Small intestine (tissue), 7 donors: ENCODE results near the gene PSMD1. TPM values are rescaled to one million over a fixed set of nuclear protein-coding genes. Genes with fewer than 3 reads are reported as not detected.

ENCODE experiments used
- DNase-seq, 2 donors: peaks; one replicate each; pipeline versions ENCODE4 v3.0.0 to v3.0.0-alpha.2; 2013
- FAIRE-seq: peaks from 2 replicates; lab custom pipeline; 2012; peaks lifted over from hg19 to GRCh38; lab: Jason Lieb, UNC
- H3K27ac ChIP-seq, 3 donors: one replicate each; pipeline ENCODE4 v1.5.1; 2013; ENCODE audit warnings: low read length in 2 of 3, mild to moderate bottlenecking in 2 of 3, control low read depth in 1 of 3, inconsistent platforms in 1 of 3, low read depth in 1 of 3, moderate library complexity in 1 of 3
- H3K27me3 ChIP-seq, 3 donors: one replicate each; pipeline ENCODE4 v1.6.1; 2013; ENCODE audit warnings: low read length in 3 of 3, inconsistent platforms in 1 of 3; ENCODE audit not compliant: control insufficient read depth in 3 of 3, insufficient read depth in 3 of 3
- H3K36me3 ChIP-seq, 3 donors: one replicate each; pipeline ENCODE4 v1.6.1; 2013; ENCODE audit warnings: low read length in 3 of 3, inconsistent platforms in 1 of 3, low read depth in 1 of 3, mild to moderate bottlenecking in 1 of 3, moderate library complexity in 1 of 3; ENCODE audit not compliant: control insufficient read depth in 3 of 3, insufficient read depth in 2 of 3
- H3K4me1 ChIP-seq, 3 donors: one replicate each; pipeline ENCODE4 v1.6.1; 2013; ENCODE audit warnings: low read length in 2 of 3, inconsistent platforms in 1 of 3, low read depth in 1 of 3, mild to moderate bottlenecking in 1 of 3, moderate library complexity in 1 of 3; ENCODE audit not compliant: control insufficient read depth in 3 of 3, insufficient read depth in 2 of 3
- H3K4me3 ChIP-seq, 3 donors: one replicate each; pipeline ENCODE4 v1.5.1; 2013; ENCODE audit warnings: low read length in 3 of 3, control low read depth in 1 of 3, inconsistent platforms in 1 of 3, low read depth in 1 of 3, mild to moderate bottlenecking in 1 of 3, moderate library complexity in 1 of 3
- H3K9me3 ChIP-seq, 2 donors: one replicate each; pipeline ENCODE4 v1.6.1; 2013; ENCODE audit warnings: low read depth in 1 of 2, low read length in 1 of 2; ENCODE audit not compliant: control insufficient read depth in 2 of 2, insufficient read depth in 1 of 2
- WGBS, 3 donors: extraction: QIAGEN DNeasy Blood & Tissue Kit; methylation state at CpG; one replicate each; pipeline ENCODE4 v1.1.7; 2013; 5-methylcytosine and 5-hydroxymethylcytosine counted together
- polyA plus RNA-seq, 4 donors: library from polyadenylated mRNA; stranded (reverse) in 3 of 4; unstranded in 1 of 4; fragments of 200-250 nt in 3 of 4; fragments of 120-200 nt in 1 of 4; gene quantifications; one replicate each; pipeline versions ENCODE4 v1.2.1 to v1.2.3, GENCODE V29; 2013
- donor health status: healthy with polysubstance abuse.
- donor health status: control.
- donor health status: control.
- donor health status: Bipolar disorder and iron deficiency.
- donor health status: healthy.

Gene PSMD1
- polyA plus RNA-seq, 4 donors = 45.8 to 75.1 (median 59.5) TPM

DNA sequence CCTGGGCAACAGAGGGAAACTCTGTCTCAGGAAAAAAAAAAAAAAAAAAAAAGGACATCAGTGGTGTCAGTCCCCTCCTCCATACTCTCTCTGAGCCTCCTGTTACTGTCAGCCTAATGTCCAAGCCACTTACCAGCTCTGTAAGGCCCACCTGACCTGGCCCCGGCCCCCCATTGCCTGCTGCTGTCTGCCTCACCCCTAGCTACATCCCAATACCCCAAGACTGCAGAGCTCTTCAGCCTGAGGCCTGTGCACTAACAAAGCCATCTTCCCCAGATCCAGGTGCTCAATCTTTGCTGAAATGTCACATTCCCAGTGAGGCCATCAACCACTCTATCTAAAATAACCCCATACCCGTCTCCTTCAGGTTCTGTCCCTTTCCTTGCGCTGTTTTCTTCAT, 147.5 kb downstream of the PSMD1 start:
- H3K4me3 ChIP-seq = no peak overlapping the region
- 90 to 94% (median 92%) methylated on average over 3 of the region's 3 CpGs for WGBS, 3 donors
- H3K9me3 ChIP-seq = no peaks in the 10 kb centered on the region
- no peak overlapping the region for H3K27ac ChIP-seq
- no peaks in the 10 kb centered on the region for H3K27me3 ChIP-seq
- H3K36me3 ChIP-seq = peaks cover 0 to 18% (median 0%) of the 10 kb centered on the region in 3 donors
- peaks cover 0 to 3% (median 2%) of the 10 kb centered on the region in 3 donors for H3K4me1 ChIP-seq
- DNase-seq (no peak), FAIRE-seq (no peak)

DNA sequence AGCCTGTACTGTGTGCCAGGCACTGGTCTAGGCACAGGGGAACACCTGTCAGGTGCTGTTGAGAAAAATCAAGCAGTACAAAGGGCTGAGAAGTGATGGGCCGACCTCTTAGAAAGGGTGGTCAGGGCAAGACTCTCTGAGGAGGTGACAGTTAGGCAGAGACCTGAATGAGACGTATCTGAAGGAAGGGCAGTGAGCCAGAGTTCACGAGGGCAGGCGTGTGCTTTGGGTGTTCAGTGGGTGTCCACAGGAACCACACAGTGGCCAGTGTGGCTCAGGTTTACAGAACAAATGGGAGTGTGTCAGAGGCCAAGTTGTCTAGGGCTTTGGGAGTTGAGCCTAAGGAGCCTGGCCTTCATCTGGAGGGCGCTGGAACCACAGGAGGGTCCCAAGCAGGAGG, 147.9 kb downstream of the PSMD1 start:
- Histone ChIP-seq H3K27ac (no peak overlapping the region), H3K36me3 (peaks cover 0 to 18% (median 0%) of the 10 kb centered on the region in 3 donors), H3K4me1 (no peaks in the 10 kb centered on the region), H3K27me3 (no peaks in the 10 kb centered on the region), H3K9me3 (no peaks in the 10 kb centered on the region), H3K4me3 (no peak overlapping the region)
- DNase-seq = no peak
- FAIRE-seq = no peak
- 77 to 83% (median 83%) methylated on average over 5 of the region's 5 CpGs for WGBS, 3 donors

DNA sequence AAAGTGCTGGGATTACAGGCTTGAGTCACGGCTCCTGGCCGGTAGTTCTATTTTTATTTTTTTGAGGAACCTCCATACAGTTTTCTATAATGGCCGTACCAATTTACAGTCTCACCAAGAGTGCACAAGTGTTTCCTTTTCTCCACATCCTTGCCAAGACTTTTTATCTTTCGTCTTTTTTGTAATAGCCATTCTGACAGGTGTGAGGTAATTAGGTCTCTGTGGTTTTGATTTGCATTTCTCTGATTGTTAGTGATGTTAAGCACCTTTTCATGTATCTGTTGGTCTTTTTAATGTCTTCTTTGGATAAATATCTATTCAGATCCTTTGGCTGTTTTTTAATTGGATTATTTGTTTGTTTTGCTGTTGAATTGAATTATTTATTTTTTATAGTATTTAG, 151.1 kb downstream of the PSMD1 start:
- H3K4me3 ChIP-seq = no peak overlapping the region
- 74 to 84% (median 82%) methylated on average over 4 of the region's 4 CpGs for WGBS, 3 donors
- no peaks in the 10 kb centered on the region for H3K4me1 ChIP-seq
- peaks cover 0 to 23% (median 0%) of the 10 kb centered on the region in 3 donors for H3K36me3 ChIP-seq
- FAIRE-seq = no peak
- H3K9me3 ChIP-seq = no peaks in the 10 kb centered on the region
- H3K27ac ChIP-seq = no peak overlapping the region
- no peaks in the 10 kb centered on the region for H3K27me3 ChIP-seq
- DNase-seq = no peak

DNA sequence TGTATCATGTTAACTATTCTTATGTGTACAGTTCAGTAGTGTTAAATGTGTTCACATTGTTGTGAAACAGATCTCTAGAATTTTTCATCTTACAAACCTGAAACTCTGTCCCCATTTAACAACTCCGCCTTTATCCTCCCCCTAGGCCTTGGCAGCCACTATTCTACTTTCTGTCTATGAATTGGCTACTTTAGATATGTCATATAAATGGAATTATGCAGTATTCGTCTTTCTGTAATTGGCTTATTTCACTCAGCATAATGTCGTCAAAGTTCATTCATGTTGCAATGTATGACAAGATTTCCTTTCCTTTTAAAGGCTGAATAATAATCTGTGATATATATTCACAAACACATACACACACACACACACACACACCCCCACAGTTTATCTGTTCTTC, 154.1 kb downstream of the PSMD1 start:
- WGBS, 3 donors = 87 to 93% (median 92%) methylated on average over 3 of the region's 3 CpGs
- Histone ChIP-seq H3K36me3 (peaks cover 0 to 36% (median 3%) of the 10 kb centered on the region in 3 donors), H3K4me1 (no peaks in the 10 kb centered on the region), H3K27me3 (no peaks in the 10 kb centered on the region), H3K9me3 (no peaks in the 10 kb centered on the region), H3K27ac (no peak overlapping the region), H3K4me3 (no peak overlapping the region)
- no peak for DNase-seq
- no peak for FAIRE-seq

DNA sequence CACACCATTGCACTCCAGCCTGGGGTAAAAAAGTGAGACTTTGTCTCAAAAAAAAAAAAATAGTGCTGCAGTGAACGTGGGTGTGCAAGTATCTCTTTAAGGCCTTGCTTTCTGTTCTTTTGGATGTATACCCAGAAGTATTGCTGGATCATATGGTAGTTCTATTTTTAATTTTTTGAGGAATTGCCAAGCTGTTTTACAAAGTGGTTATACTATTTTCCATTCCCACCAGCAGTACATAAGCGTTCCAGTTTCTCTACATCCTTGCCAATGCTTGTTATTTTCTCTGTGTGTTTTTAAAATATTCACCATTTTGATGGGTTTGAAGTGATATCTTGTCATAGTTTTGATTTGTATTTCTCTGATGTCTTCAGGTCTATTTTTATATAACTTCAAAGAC, 154.8 kb downstream of the PSMD1 start:
- FAIRE-seq (no peak), DNase-seq (no peak)
- Histone ChIP-seq H3K4me1 (no peaks in the 10 kb centered on the region), H3K4me3 (no peak overlapping the region), H3K27me3 (no peaks in the 10 kb centered on the region), H3K36me3 (peaks cover 0 to 37% (median 3%) of the 10 kb centered on the region in 3 donors), H3K27ac (no peak overlapping the region), H3K9me3 (no peaks in the 10 kb centered on the region)
- 61 to 86% (median 84%) methylated on average over 2 of the region's 2 CpGs for WGBS, 3 donors

DNA sequence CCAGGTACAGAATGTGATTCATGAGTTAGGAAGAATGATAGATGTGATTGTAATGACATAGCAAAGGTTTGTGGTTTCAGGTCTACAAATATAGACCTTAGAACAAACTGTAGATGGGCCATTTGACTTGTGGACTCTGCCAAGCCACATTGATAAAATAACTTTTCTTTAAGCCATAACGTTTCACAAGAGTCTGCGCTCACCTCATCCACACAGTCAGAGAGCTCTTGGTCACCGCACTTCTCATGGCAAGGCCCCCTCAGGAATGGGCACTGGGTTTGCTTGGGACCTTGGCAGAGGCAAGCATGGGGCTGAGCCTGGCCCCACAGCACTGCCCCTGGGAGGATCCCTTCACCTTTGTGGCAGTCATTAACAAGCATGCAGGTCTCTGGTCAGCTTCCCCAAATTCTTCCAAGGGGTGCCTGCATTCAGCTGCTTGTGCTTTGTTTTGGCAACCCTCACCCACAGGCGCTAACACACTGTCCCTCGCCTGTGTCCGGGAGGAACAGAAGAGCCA, 155.7 kb downstream of the PSMD1 start:
- H3K27me3 ChIP-seq = no peaks in the 10 kb centered on the region
- H3K4me1 ChIP-seq = no peaks in the 10 kb centered on the region
- 88 to 93% (median 90%) methylated on average over 6 of the region's 6 CpGs for WGBS, 3 donors
- H3K27ac ChIP-seq = no peak overlapping the region
- DNase-seq (no peak), FAIRE-seq (no peak)
- H3K4me3 ChIP-seq = no peak overlapping the region
- H3K36me3 ChIP-seq = peaks cover 0 to 40% (median 3%) of the 10 kb centered on the region in 3 donors
- no peaks in the 10 kb centered on the region for H3K9me3 ChIP-seq

DNA sequence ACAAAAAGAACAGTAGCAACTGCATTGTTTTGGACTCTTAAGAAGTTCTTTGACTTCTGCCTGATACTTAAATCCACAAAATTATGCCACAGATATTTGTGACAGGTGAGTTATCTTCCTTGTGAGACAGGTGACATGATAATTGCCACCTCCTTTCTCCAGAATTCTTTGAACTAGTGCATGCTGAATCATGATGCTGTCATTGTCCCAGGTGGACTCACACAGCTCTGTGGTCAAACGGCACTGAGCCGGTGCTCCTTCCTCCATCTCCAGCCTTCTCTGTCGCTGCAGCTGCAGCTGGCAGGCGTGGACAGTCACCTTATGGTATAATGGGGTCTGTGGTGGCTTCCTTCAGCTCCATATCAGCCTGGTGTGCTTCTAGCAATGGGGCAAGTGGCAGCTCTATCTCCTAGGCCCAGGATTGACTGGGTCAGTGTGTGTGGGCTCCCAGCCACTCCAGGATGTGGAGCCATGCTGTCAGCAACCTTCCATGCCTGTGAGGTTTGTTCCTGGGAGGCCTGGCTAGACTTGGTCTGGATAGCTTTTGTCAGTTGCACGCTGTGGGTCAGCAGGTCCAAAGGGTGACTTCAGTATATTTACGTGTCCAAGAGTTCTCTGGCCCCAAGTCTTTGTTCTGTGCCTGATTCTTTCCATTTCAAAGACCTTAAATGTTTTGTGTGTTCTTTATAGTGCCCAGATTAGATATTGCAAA, 157.4 kb downstream of the PSMD1 start:
- no peak for DNase-seq
- Histone ChIP-seq H3K9me3 (no peaks in the 10 kb centered on the region), H3K27me3 (no peaks in the 10 kb centered on the region), H3K4me3 (no peak overlapping the region), H3K4me1 (no peaks in the 10 kb centered on the region), H3K27ac (no peak overlapping the region), H3K36me3 (peaks cover 0 to 37% (median 3%) of the 10 kb centered on the region in 3 donors)
- WGBS, 3 donors = 80 to 90% (median 85%) methylated on average over 6 of the region's 6 CpGs
- FAIRE-seq = no peak

DNA sequence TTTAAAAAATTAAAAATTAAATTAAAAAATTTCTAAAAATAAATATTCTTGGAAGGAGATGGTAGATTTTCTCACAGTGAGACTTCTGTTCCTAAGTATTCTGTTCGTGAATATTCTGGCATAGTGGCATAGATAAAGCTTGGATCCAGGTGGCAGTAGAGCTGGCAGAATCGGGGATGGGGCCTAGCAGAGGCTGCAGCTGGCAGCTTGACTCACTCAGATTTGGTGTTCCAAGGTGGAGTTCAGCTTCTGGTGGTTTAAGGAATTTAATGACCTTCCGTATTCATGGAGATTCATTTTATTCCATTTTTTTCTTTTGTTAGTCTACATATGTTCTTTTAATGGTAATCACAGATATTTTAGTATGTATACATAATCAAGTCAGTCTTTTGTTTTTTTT, 161.7 kb downstream of the PSMD1 start:
- Histone ChIP-seq H3K27me3 (no peaks in the 10 kb centered on the region), H3K9me3 (no peaks in the 10 kb centered on the region), H3K27ac (no peak overlapping the region), H3K4me1 (no peaks in the 10 kb centered on the region), H3K36me3 (peaks cover 0 to 33% (median 3%) of the 10 kb centered on the region in 3 donors), H3K4me3 (no peak overlapping the region)
- FAIRE-seq (no peak), DNase-seq (no peak)
- WGBS, 3 donors = 69 to 85% (median 81%) methylated on average over 3 of the region's 3 CpGs
